ENCODE data around the gene ATP8A1. TPM values are rescaled to one million over a fixed set of nuclear protein-coding genes. Genes with fewer than 3 reads are reported as not detected.
A peak's percentile ranks its signal among the peaks of the same experiment; 100 is the strongest.

ATP8A1 gene
- total and polyA plus RNA-seq, 2 of the 4 experiments (the other 2 are of a cell fraction): 0.12 to 0.36 TPM

DNA sequence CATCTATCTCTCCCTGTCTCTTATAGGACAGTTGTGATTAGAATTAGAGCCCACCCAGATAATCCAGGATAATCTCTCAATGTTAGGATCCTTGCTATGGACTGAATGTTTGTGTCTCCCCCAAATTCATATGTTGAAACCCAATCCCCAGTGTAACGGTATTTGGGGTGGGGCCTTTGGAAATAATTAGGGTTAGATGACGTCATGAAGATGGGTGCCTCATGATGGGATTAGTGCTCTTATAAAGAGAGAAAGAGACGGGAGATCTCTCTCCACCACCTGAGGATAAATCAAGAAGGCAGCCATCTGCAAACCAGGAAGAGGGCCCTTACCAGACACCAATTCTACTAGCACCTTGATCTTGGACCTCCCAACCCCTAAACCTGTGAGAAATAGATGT, 293.3 kb downstream of the ATP8A1 start:
- Histone ChIP-seq H2BK120ac (ENCODE audit: low read depth, low read length) (no peak overlapping the region), H4K91ac (ENCODE audit: insufficient read depth, low read depth, low read length) (peak overlapping the region; percentile 4; the same call in 1 of the 2 replicates), H3K79me1 (ENCODE audit: low read depth in 1 of 2, low read length in 2 of 2) (no peaks in the 10 kb centered on the region), H3K4me3 (ENCODE audit: insufficient read depth, low read depth, low read length) (no peak overlapping the region), H3K27me3 (ENCODE audit: control insufficient read depth, insufficient read depth, low read length) (no peaks in the 10 kb centered on the region), H3K9me1 (ENCODE audit: insufficient read depth, low read length) (no peaks in the 10 kb centered on the region), H2BK5ac (ENCODE audit: low read depth, low read length, poor library complexity, severe bottlenecking) (peak overlapping the region; percentile 54), H3K23ac (ENCODE audit: low read depth, low read length) (no peak overlapping the region), H2AK5ac (ENCODE audit: low read depth, low read length) (no peak overlapping the region), H3K27ac (ENCODE audit: insufficient read depth, low read length) (peak overlapping the region; percentile 99; the same call in 1 of the 2 replicates), H3K9ac (ENCODE audit: low read depth, low read length) (no peak overlapping the region), H2BK15ac (ENCODE audit: low read depth, low read length) (no peak overlapping the region), H3K4ac (ENCODE audit: low read depth, low read length) (no peak overlapping the region), H3K18ac (ENCODE audit: low read depth, low read length) (peak overlapping the region; percentile 98), H2BK20ac (ENCODE audit: low read depth, low read length) (no peak overlapping the region), H3K4me1 (ENCODE audit: control insufficient read depth, insufficient read depth, low read length) (peaks cover 10% of the 10 kb centered on the region; the same call in 1 of the 2 replicates), H3K56ac (ENCODE audit: extremely low read depth, insufficient read depth, low read length) (no peak overlapping the region), H4K20me1 (ENCODE audit: insufficient read depth, low read length) (no peaks in the 10 kb centered on the region), H2AK9ac (replicated peaks; ENCODE audit: low read depth, low read length, poor library complexity) (no peak overlapping the region), H2AFZ (replicated peaks; ENCODE audit: low read length, poor library complexity) (no peak overlapping the region), H3K9me3 (ENCODE audit: control insufficient read depth, insufficient read depth, low read length) (peaks cover 2% of the 10 kb centered on the region), H3K36me3 (ENCODE audit: control insufficient read depth, insufficient read depth, low read length) (no peaks in the 10 kb centered on the region), H4K8ac (ENCODE audit: low read depth in 2 of 2, low read length in 2 of 2) (0 out of 4 replicates have a peak overlapping the region, but pooled peaks of 1 of the 2 experiments have one; percentile 57), H3K4me2 (ENCODE audit: low read depth, low read length) (no peak overlapping the region), H3K14ac (replicated peaks; ENCODE audit: low read depth, low read length) (no peak overlapping the region), H4K5ac (ENCODE audit: low read depth, low read length) (peak overlapping the region; percentile 78)
- no peak for DNase-seq
- intact Hi-C loops (cut with micrococcal nuclease): no loop called here
- WGBS, 2 experiments (ENCODE audit: extremely low coverage in 2 of 2, insufficient read length in 1 of 2): no CpG with 5 or more reads among the region's 3 CpGs
- dilution Hi-C loops (cut with HindIII; ENCODE audit: low sequenced_read_pairs, unreplicated experiment): no loop called here
- TF ChIP-seq, protein P1, sequence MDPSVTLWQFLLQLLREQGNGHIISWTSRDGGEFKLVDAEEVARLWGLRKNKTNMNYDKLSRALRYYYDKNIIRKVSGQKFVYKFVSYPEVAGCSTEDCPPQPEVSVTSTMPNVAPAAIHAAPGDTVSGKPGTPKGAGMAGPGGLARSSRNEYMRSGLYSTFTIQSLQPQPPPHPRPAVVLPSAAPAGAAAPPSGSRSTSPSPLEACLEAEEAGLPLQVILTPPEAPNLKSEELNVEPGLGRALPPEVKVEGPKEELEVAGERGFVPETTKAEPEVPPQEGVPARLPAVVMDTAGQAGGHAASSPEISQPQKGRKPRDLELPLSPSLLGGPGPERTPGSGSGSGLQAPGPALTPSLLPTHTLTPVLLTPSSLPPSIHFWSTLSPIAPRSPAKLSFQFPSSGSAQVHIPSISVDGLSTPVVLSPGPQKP (IDR thresholded peaks at IDR 0.05; ENCODE audit: borderline replicate concordance, low read depth, low read length): no peak
- TF ChIP-seq RFX5 (IDR thresholded peaks at IDR 0.05; ENCODE audit: low read depth, low read length) (no peak), NFE2L2 (IDR thresholded peaks at IDR 0.05; ENCODE audit: low read depth, low read length) (no peak), BHLHE40 (IDR thresholded peaks at IDR 0.05; ENCODE audit: low read depth, low read length) (no peak), CEBPB (IDR thresholded peaks at IDR 0.05; ENCODE audit: low read depth, low read length) (no peak), SMC3 (IDR thresholded peaks at IDR 0.05; ENCODE audit: low read depth, low read length) (no peak), RCOR1 (IDR thresholded peaks at IDR 0.05; ENCODE audit: insufficient replicate concordance, low read length) (no peak), FOS (IDR thresholded peaks at IDR 0.05; ENCODE audit: low read depth, low read length) (no peak), POLR2A (IDR thresholded peaks at IDR 0.05; ENCODE audit: low read depth, low read length) (no peak), MAZ (IDR thresholded peaks at IDR 0.05; ENCODE audit: borderline replicate concordance, low read depth, low read length) (no peak), RAD21 (IDR thresholded peaks at IDR 0.05; ENCODE audit: low read length) (no peak)
- TF ChIP-seq, protein P2, sequence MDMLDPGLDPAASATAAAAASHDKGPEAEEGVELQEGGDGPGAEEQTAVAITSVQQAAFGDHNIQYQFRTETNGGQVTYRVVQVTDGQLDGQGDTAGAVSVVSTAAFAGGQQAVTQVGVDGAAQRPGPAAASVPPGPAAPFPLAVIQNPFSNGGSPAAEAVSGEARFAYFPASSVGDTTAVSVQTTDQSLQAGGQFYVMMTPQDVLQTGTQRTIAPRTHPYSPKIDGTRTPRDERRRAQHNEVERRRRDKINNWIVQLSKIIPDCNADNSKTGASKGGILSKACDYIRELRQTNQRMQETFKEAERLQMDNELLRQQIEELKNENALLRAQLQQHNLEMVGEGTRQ (IDR thresholded peaks at IDR 0.05; ENCODE audit: low read depth, low read length): no peak
- TF ChIP-seq, protein P3, sequence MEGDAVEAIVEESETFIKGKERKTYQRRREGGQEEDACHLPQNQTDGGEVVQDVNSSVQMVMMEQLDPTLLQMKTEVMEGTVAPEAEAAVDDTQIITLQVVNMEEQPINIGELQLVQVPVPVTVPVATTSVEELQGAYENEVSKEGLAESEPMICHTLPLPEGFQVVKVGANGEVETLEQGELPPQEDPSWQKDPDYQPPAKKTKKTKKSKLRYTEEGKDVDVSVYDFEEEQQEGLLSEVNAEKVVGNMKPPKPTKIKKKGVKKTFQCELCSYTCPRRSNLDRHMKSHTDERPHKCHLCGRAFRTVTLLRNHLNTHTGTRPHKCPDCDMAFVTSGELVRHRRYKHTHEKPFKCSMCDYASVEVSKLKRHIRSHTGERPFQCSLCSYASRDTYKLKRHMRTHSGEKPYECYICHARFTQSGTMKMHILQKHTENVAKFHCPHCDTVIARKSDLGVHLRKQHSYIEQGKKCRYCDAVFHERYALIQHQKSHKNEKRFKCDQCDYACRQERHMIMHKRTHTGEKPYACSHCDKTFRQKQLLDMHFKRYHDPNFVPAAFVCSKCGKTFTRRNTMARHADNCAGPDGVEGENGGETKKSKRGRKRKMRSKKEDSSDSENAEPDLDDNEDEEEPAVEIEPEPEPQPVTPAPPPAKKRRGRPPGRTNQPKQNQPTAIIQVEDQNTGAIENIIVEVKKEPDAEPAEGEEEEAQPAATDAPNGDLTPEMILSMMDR (conservative IDR thresholded peaks at IDR 0.05; ENCODE audit: low read depth, low read length): no peak
- in situ Hi-C loops (cut with MboI; ENCODE audit: low sequenced_read_pairs): no loop called here
- BruUV-seq (replicated peaks): no TSS peak
- ATAC-seq (ENCODE audit: low read depth): no peak
- POLR2A ChIA-PET (ENCODE audit: unreplicated experiment): no interaction called here
- CTCF ChIA-PET: no interaction called here

Data from IMR-90 (cell line).